ENCODE measurements around the gene PON3.

DNA sequence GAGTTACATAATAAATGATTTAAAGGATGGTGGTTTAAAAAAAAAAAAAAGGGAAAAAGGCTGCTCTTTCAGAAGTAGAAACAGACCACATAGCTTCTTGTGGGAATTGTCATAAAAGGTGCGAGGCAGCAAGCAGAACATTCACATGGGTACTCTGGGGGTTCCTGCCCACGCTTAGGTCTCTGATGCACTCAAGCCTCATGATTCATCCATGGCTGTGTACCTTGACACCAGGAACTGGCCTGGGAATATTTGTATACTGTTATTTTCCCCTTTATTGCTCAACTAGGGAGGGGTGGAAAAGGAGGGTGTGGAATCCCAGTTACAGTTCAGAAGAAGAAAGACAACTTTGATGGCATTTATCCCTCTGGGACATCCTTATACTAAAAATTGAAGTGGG is 34.7 kb upstream of the PON3 start:
- TF ChIP-seq, protein P1, sequence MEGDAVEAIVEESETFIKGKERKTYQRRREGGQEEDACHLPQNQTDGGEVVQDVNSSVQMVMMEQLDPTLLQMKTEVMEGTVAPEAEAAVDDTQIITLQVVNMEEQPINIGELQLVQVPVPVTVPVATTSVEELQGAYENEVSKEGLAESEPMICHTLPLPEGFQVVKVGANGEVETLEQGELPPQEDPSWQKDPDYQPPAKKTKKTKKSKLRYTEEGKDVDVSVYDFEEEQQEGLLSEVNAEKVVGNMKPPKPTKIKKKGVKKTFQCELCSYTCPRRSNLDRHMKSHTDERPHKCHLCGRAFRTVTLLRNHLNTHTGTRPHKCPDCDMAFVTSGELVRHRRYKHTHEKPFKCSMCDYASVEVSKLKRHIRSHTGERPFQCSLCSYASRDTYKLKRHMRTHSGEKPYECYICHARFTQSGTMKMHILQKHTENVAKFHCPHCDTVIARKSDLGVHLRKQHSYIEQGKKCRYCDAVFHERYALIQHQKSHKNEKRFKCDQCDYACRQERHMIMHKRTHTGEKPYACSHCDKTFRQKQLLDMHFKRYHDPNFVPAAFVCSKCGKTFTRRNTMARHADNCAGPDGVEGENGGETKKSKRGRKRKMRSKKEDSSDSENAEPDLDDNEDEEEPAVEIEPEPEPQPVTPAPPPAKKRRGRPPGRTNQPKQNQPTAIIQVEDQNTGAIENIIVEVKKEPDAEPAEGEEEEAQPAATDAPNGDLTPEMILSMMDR (IDR thresholded peaks at IDR 0.05; ENCODE audit: insufficient read depth, low read depth, low read length) = no peak
- TF ChIP-seq EZH2 (IDR thresholded peaks at IDR 0.05; ENCODE audit: insufficient read depth, low read length) = no peak
